Limb (tissue), 2 donors: ENCODE results near the gene MAP3K15.
A peak's percentile ranks its signal among the peaks of the same experiment; 100 is the strongest.
"Not testable (repeated sequence)": the region's sequence is repeated elsewhere in the genome, so short reads cannot be mapped to it uniquely, and the experiment has no call there.

Experiments used
- DNase-seq, 2 donors: peaks; one replicate each; pipeline ENCODE4 v3.0.0-alpha.2; 2016; ENCODE audit errors: extremely low spot score in 2 of 2

Gene MAP3K15

GRCh38 chrX:19535476-19535875 lies 20.2 kb upstream of the MAP3K15 start:
- peak in 1 of 2 donors; percentile 10 for DNase-seq

GRCh38 chrX:19532709-19533108 lies 17.4 kb upstream of the MAP3K15 start:
- no peak for DNase-seq

GRCh38 chrX:19517965-19518364 lies 2.7 kb upstream of the MAP3K15 start:
- no peak for DNase-seq

- no peak for DNase-seq
Measured at GRCh38 chrX:19515615-19516105, 352 bp upstream of the MAP3K15 start.

- no peak for DNase-seq
Measured at GRCh38 chrX:19513383-19513782, 1.9 kb downstream of the MAP3K15 start.

GRCh38 chrX:19512961-19513360 lies 2.3 kb downstream of the MAP3K15 start:
- DNase-seq = no peak

GRCh38 chrX:19512359-19512758 lies 2.9 kb downstream of the MAP3K15 start:
- DNase-seq = no peak

GRCh38 chrX:19511796-19512195 lies 3.5 kb downstream of the MAP3K15 start:
- not testable (repeated sequence) for DNase-seq

- no peak for DNase-seq
Measured at GRCh38 chrX:19496711-19497110, 18.6 kb downstream of the MAP3K15 start.

GRCh38 chrX:19487520-19488200 lies 27.6 kb downstream of the MAP3K15 start:
- DNase-seq = no peak

- no peak for DNase-seq
Measured at GRCh38 chrX:19479458-19479857, 35.9 kb downstream of the MAP3K15 start.

GRCh38 chrX:19468383-19468782 lies 46.9 kb downstream of the MAP3K15 start:
- not testable (repeated sequence) for DNase-seq

- DNase-seq = no peak
Measured at GRCh38 chrX:19462879-19463278, 52.4 kb downstream of the MAP3K15 start.

- DNase-seq = no peak
Measured at GRCh38 chrX:19462231-19462630, 53.1 kb downstream of the MAP3K15 start.

- no peak for DNase-seq
Measured at GRCh38 chrX:19457662-19458061, 57.6 kb downstream of the MAP3K15 start.

- no peak for DNase-seq
Measured at GRCh38 chrX:19448077-19448476, 67.2 kb downstream of the MAP3K15 start.

- no peak for DNase-seq
Measured at GRCh38 chrX:19446397-19446796, 68.9 kb downstream of the MAP3K15 start.

GRCh38 chrX:19445772-19446171 lies 69.5 kb downstream of the MAP3K15 start:
- DNase-seq = not testable (repeated sequence)

- no peak for DNase-seq
Measured at GRCh38 chrX:19443869-19444526, 71.3 kb downstream of the MAP3K15 start.

- DNase-seq = no peak
Measured at GRCh38 chrX:19440713-19441112, 74.6 kb downstream of the MAP3K15 start.

GRCh38 chrX:19422661-19423060 lies 92.6 kb downstream of the MAP3K15 start:
- not testable (repeated sequence) for DNase-seq

- no peak for DNase-seq
Measured at GRCh38 chrX:19410259-19410658, 105.0 kb downstream of the MAP3K15 start.

- DNase-seq = no peak
Measured at GRCh38 chrX:19403696-19404095, 111.6 kb downstream of the MAP3K15 start.
